Nephron progenitor cell (in vitro differentiated cells): ENCODE data around the gene PDZRN3.

ENCODE experiments used
- DNase-seq: peaks from one replicate; pipeline ENCODE4 v3.0.0; 2021
- H3K27ac Mint-ChIP-seq: 2 replicates; pipeline ENCODE4 v1.8.0; 2021; ENCODE audit warnings: mild to moderate bottlenecking, moderate library complexity, mixed read lengths
- H3K27me3 Mint-ChIP-seq: 2 replicates; pipeline ENCODE4 v1.8.0; 2021; ENCODE audit warnings: mild to moderate bottlenecking, low read depth, mixed read lengths; ENCODE audit not compliant: poor library complexity
- H3K36me3 Mint-ChIP-seq: 2 replicates; pipeline ENCODE4 v1.8.0; 2021; ENCODE audit warnings: low read depth, mixed read lengths
- H3K4me1 Mint-ChIP-seq: 2 replicates; pipeline ENCODE4 v1.8.0; 2021; ENCODE audit warnings: mixed read lengths
- H3K4me3 Mint-ChIP-seq: 2 replicates; pipeline ENCODE4 v1.8.0; 2021; ENCODE audit warnings: mild to moderate bottlenecking, moderate library complexity, mixed read lengths
- H3K9me3 Mint-ChIP-seq: 2 replicates; pipeline ENCODE4 v1.8.0; 2021; ENCODE audit warnings: mild to moderate bottlenecking, moderate library complexity, mixed read lengths
- CTCF ChIP-seq: fragments of 200-600 bp; sonication (generic); IDR thresholded peaks from 2 replicates; pipeline ENCODE4 v1.5.0; 2021; ENCODE audit warnings: antibody characterized with exemption

PDZRN3 gene

GRCh38 chr3:73550032-73550431, 74.7 kb downstream of the PDZRN3 start:
- peaks cover 40% of the 10 kb centered on the region for H3K36me3 Mint-ChIP-seq
- H3K27me3 Mint-ChIP-seq, result no peaks in the 10 kb centered on the region
- H3K4me1 Mint-ChIP-seq, result peaks cover 54% of the 10 kb centered on the region
- no peak overlapping the region for H3K27ac Mint-ChIP-seq
- no peak for DNase-seq
- no peak overlapping the region for H3K4me3 Mint-ChIP-seq
- peaks cover 3% of the 10 kb centered on the region for H3K9me3 Mint-ChIP-seq
- no peak for TF ChIP-seq CTCF

- no peaks in the 10 kb centered on the region for H3K27me3 Mint-ChIP-seq
- DNase-seq, result no peak
- H3K4me3 Mint-ChIP-seq, result no peak overlapping the region
- peaks cover 37% of the 10 kb centered on the region for H3K36me3 Mint-ChIP-seq
- H3K4me1 Mint-ChIP-seq, result peaks cover 50% of the 10 kb centered on the region
- TF ChIP-seq CTCF, result no peak
- peaks cover 3% of the 10 kb centered on the region for H3K9me3 Mint-ChIP-seq
- no peak overlapping the region for H3K27ac Mint-ChIP-seq
Observed at GRCh38 chr3:73549051-73549600, 75.6 kb downstream of the PDZRN3 start.

- H3K4me3 Mint-ChIP-seq, result no peak overlapping the region
- TF ChIP-seq CTCF, result no peak
- peaks cover 3% of the 10 kb centered on the region for H3K9me3 Mint-ChIP-seq
- H3K36me3 Mint-ChIP-seq, result peaks cover 30% of the 10 kb centered on the region
- H3K4me1 Mint-ChIP-seq, result peaks cover 52% of the 10 kb centered on the region
- peak overlapping the region; percentile 71 for H3K27ac Mint-ChIP-seq
- no peak for DNase-seq
- no peaks in the 10 kb centered on the region for H3K27me3 Mint-ChIP-seq
Observed at GRCh38 chr3:73548436-73548835, 76.3 kb downstream of the PDZRN3 start.

DNA sequence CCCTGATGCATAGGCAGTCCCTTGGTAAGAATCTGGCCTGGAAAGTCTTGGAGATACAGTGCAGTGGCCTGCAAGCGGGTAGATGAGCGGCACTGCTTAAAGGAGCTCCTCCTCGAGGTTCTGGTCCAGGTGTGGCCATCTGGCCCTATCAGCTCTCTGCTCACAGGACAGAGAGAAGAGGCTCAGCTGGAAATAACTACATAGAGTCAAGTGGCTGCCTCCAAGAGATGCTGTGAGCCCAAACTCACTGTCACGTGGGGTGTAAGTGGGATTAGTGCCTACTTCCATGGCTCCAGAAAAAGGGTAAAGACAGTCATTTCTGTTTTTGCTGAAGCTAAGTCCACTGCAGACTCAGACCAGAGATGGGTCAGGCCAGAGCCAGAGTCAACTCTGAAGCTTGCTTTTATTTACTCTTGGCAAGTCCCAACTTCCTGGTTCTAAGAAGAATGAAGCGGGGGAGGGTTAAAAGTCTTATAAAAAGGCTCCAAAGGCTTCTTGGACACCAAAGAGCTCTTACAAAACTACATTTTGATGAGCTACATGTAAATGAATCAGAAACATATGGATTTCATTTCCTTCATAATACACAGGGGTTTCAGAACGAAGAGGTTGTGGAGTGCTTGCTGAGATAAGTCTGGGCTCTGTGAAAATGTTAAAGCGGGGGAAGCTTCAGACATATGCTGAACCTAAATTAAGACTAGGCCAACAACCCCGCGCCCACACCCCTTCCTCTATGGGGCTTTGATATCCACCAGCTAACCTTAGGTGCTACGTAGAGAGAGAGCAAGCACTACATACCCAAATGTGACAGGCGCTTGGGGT, 77.1 kb downstream of the PDZRN3 start:
- peaks cover 56% of the 10 kb centered on the region for H3K4me1 Mint-ChIP-seq
- H3K27ac Mint-ChIP-seq, result peak overlapping the region; percentile 71
- no peak for DNase-seq

DNA sequence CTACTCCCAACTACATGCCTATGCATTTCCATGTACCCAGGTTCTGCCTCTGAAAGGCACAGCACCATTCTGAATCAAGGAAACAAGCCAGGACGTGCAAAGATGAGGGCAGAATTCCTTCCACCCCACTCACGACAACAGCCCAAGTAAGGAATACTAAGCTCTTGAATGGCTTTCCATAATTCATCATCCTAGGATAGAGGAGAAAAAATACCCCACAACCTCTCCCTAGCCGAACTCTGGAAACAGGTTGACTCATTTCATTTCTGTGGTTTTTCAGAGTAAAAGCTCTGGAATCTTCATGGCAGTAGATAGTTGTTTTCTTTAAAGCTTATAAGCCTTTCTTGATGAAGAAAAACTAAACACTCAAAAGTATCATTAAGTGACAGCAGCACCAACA, 77.8 kb downstream of the PDZRN3 start:
- H3K36me3 Mint-ChIP-seq, result peaks cover 20% of the 10 kb centered on the region
- H3K27ac Mint-ChIP-seq, result no peak overlapping the region

More for the DNA sequence above, 77.1 kb downstream of the PDZRN3 start:
- H3K9me3 Mint-ChIP-seq, result peaks cover 3% of the 10 kb centered on the region
- H3K36me3 Mint-ChIP-seq, result peaks cover 26% of the 10 kb centered on the region
- H3K4me3 Mint-ChIP-seq, result no peak overlapping the region
- no peaks in the 10 kb centered on the region for H3K27me3 Mint-ChIP-seq
- TF ChIP-seq CTCF, result no peak

More for the DNA sequence above, 77.8 kb downstream of the PDZRN3 start:
- H3K27me3 Mint-ChIP-seq, result no peaks in the 10 kb centered on the region
- no peak overlapping the region for H3K4me3 Mint-ChIP-seq
- H3K9me3 Mint-ChIP-seq, result peaks cover 3% of the 10 kb centered on the region
- DNase-seq, result no peak
- TF ChIP-seq CTCF, result no peak
- peaks cover 54% of the 10 kb centered on the region for H3K4me1 Mint-ChIP-seq
